ENCODE data around the gene AMBP.

The AMBP gene

DNA sequence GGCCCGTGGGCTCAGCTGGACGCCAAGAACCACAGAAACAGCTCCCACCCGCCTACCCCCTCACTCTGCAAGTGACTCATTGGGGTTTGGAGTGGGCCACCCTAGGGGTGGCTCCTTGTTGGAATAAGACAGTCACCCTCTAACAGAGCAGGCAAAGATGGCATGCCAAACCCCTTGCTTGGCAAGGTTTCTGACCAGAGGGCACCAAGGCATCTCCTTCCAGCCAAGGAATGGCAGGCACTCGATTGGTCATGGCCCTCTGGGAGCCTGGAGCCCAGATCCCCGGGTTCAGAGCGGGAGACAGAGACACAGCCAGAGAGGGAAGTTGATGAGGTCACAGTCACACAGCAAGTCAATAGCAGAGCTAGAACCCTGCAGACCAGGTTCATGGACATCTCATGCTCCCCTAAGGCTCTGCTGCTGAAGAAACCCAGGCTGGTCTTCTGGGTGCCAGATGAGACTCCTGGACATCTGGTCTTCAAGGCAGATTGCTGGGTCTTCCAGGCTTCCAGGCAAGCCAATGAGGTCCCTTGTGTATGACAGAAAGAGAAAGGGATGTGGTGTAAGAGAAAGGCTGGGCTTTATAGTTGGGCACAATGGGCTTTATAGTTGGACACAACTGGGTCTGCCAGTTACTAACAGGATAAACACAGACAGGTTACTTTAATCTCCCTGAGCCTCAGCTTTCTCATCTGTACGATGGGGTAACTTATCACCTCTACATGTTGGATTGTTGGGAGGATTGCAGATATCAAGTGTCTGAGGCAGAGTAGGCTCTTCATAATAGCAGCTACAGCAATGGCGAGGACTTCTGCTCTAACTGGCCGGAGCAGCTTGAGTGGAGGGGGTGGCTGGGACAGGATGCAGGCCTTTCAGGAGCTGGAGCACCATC, 44.3 kb upstream of the AMBP start:
- Histone ChIP-seq H3K4ac (ENCODE audit: low read depth in 1 of 2, low read length in 2 of 2) (no peak overlapping the region), H3K14ac (ENCODE audit: low read length in 2 of 2) (no peak overlapping the region), H2AK5ac (ENCODE audit: low read length, severe bottlenecking) (no peak overlapping the region), H3K79me1 (replicated peaks; ENCODE audit: low read length, poor library complexity, severe bottlenecking) (no peaks in the 10 kb centered on the region), H2BK5ac (ENCODE audit: low read depth, low read length, poor library complexity, severe bottlenecking) (no peak overlapping the region), H4K91ac (ENCODE audit: low read length) (no peak overlapping the region), H3K36me3 (ENCODE audit: control insufficient read depth in 1 of 2, insufficient read depth in 2 of 2, low read depth in 1 of 2, low read length in 2 of 2) (peaks cover 0 to 3% of the 10 kb centered on the region in 2 experiments), H3K4me1 (ENCODE audit: control insufficient read depth, insufficient read depth, low read depth, low read length) (peaks cover 3% of the 10 kb centered on the region), H3K4me3 (ENCODE audit: insufficient read depth in 1 of 2, low read depth in 1 of 2, low read length in 2 of 2) (no peak overlapping the region), H2BK15ac (ENCODE audit: low read depth, poor library complexity, severe bottlenecking) (no peak overlapping the region), H4K8ac (ENCODE audit: low read length) (no peak overlapping the region), H3K23ac (ENCODE audit: low read length in 2 of 2) (no peak overlapping the region), H3K27ac (ENCODE audit: low read length, poor library complexity, severe bottlenecking) (no peak overlapping the region), H3K9ac (ENCODE audit: low read length) (no peak overlapping the region), H3K9me3 (ENCODE audit: control insufficient read depth, low read length) (peaks cover 6% of the 10 kb centered on the region), H3K4me2 (ENCODE audit: low read length, poor library complexity, severe bottlenecking) (no peak overlapping the region), H2BK120ac (ENCODE audit: low read depth, low read length) (no peak overlapping the region), H3K27me3 (ENCODE audit: control insufficient read depth in 1 of 2, insufficient read depth in 1 of 2, low read length in 2 of 2) (peaks cover 24 to 57% of the 10 kb centered on the region in 2 experiments), H2AFZ (ENCODE audit: low read depth, low read length) (no peak overlapping the region), H2BK12ac (ENCODE audit: low read length in 2 of 2) (no peak overlapping the region), H3K18ac (ENCODE audit: low read depth in 1 of 2, low read length in 2 of 2) (no peak overlapping the region)
- 91% methylated on average over 9 of the region's 9 CpGs for WGBS
- DNase-seq: no peak

DNA sequence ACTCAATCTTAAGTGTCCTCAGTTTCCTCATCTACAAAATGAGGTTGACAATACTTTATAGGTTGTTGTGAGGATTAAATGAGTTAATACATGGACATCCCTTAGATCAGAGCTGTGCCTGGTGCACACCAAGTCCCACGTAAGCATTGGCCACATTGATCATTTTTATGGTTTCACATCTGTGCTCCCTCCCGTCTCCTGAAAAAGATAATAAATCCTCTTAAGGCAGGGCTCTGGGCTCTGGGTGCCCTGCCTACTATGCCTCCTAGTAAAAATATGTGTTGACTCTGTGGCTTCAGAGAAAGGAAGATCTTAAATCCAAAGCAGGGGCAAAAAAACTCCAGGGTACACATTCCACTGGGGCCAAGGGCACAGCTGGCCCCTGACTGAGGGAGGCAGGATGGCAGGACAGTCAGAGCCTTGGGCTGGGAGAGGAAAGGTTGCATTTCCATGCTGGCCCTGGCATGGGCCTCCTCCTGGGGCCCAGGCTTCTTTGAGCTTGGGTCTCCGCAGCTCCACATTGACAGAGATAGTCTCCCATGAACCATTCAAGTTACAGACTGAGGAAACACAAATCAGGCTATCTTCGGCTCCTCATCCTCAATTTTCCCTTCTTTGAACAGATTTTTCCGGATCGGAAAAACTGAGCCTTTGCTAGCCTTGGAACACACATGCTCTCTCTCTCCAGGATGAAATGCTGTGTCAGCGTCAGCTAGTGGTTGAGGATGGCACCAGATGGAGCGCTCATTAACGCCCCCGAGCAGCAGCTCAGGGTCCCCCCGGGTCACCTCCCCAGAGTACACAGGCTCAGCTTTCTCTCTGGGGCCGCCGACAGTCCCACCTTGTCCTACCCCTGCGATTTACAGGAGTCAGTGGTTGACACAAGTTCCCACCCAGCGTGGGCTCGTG, 43.4 kb upstream of the AMBP start:
- H3K79me1 ChIP-seq (replicated peaks; ENCODE audit: low read length, poor library complexity, severe bottlenecking): no peaks in the 10 kb centered on the region
- peaks cover 25 to 58% of the 10 kb centered on the region in 2 experiments for H3K27me3 ChIP-seq (ENCODE audit: control insufficient read depth in 1 of 2, insufficient read depth in 1 of 2, low read length in 2 of 2)
- no peaks in the 10 kb centered on the region for H3K9me3 ChIP-seq (ENCODE audit: control insufficient read depth, low read length)
- no peak overlapping the region for H2BK12ac ChIP-seq (ENCODE audit: low read length in 2 of 2)
- H4K8ac ChIP-seq (ENCODE audit: low read length): no peak overlapping the region
- no peak overlapping the region for H2AFZ ChIP-seq (ENCODE audit: low read depth, low read length)
- H3K4me1 ChIP-seq (ENCODE audit: control insufficient read depth, insufficient read depth, low read depth, low read length): peaks cover 3% of the 10 kb centered on the region
- H3K36me3 ChIP-seq (ENCODE audit: control insufficient read depth in 1 of 2, insufficient read depth in 2 of 2, low read depth in 1 of 2, low read length in 2 of 2): peaks cover 0 to 3% of the 10 kb centered on the region in 2 experiments
- H2BK120ac ChIP-seq (ENCODE audit: low read depth, low read length): no peak overlapping the region
- no peak overlapping the region for H3K4me2 ChIP-seq (ENCODE audit: low read length, poor library complexity, severe bottlenecking)
- H3K9ac ChIP-seq (ENCODE audit: low read length): no peak overlapping the region
- no peak overlapping the region for H3K23ac ChIP-seq (ENCODE audit: low read length in 2 of 2)
- no peak overlapping the region for H3K14ac ChIP-seq (ENCODE audit: low read length in 2 of 2)
- no peak for DNase-seq
- H3K27ac ChIP-seq (ENCODE audit: low read length, poor library complexity, severe bottlenecking): no peak overlapping the region
- H2AK5ac ChIP-seq (ENCODE audit: low read length, severe bottlenecking): no peak overlapping the region
- no peak overlapping the region for H3K4me3 ChIP-seq (ENCODE audit: insufficient read depth in 1 of 2, low read depth in 1 of 2, low read length in 2 of 2)
- no peak overlapping the region for H2BK15ac ChIP-seq (ENCODE audit: low read depth, poor library complexity, severe bottlenecking)
- no peak overlapping the region for H4K91ac ChIP-seq (ENCODE audit: low read length)
- WGBS: 89% methylated on average over 14 of the region's 16 CpGs
- no peak overlapping the region for H3K4ac ChIP-seq (ENCODE audit: low read depth in 1 of 2, low read length in 2 of 2)
- no peak overlapping the region for H3K18ac ChIP-seq (ENCODE audit: low read depth in 1 of 2, low read length in 2 of 2)
- H2BK5ac ChIP-seq (ENCODE audit: low read depth, low read length, poor library complexity, severe bottlenecking): no peak overlapping the region

DNA sequence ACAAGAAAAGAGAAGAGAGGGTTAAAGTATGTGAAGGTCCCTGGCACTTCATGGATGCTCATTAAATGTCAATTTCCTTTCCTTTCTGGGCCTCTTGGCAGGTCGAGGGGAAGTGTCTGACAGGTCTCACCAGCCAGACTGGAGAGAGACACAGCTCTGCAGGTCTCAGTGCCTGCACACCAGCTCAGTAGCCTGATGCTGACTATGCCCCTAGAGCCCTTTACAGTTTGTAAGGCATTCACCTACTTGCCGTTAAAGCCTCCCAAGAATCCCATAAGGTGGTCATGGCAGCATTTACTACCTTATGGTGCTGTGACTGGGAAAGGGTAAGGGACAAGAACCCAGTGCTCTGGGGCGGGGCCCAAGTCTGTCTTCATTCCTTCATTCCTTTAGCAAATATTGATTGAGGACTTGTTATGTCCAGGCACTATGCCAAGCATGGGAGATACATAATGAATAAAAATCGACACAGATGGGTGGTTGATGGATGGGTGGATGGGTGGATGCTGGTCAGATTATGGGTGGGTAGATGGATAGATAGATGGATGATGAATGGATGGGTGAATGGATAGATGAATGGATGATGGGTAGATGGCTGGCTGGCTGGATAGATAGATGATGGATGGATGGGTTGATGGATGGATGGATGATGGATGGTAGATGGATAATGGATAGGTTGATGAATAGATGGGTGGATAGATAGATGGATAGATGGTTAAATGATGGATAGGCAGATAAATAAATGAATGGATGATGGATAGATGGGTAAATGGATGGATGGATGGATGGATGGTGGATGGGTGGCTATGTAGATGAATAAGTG, 42.3 kb upstream of the AMBP start:
- Histone ChIP-seq H3K27me3 (ENCODE audit: control insufficient read depth in 1 of 2, insufficient read depth in 1 of 2, low read length in 2 of 2) (peaks cover 32 to 69% of the 10 kb centered on the region in 2 experiments), H3K4me2 (ENCODE audit: low read length, poor library complexity, severe bottlenecking) (no peak overlapping the region), H3K4me1 (ENCODE audit: control insufficient read depth, insufficient read depth, low read depth, low read length) (peaks cover 3% of the 10 kb centered on the region), H3K9me3 (ENCODE audit: control insufficient read depth, low read length) (no peaks in the 10 kb centered on the region), H2BK12ac (ENCODE audit: low read length in 2 of 2) (no peak overlapping the region), H3K36me3 (ENCODE audit: control insufficient read depth in 1 of 2, insufficient read depth in 2 of 2, low read depth in 1 of 2, low read length in 2 of 2) (peaks cover 0 to 6% of the 10 kb centered on the region in 2 experiments), H2BK15ac (ENCODE audit: low read depth, poor library complexity, severe bottlenecking) (no peak overlapping the region), H2AFZ (ENCODE audit: low read depth, low read length) (no peak overlapping the region), H3K4me3 (ENCODE audit: insufficient read depth in 1 of 2, low read depth in 1 of 2, low read length in 2 of 2) (no peak overlapping the region), H3K27ac (ENCODE audit: low read length, poor library complexity, severe bottlenecking) (no peak overlapping the region), H2AK5ac (ENCODE audit: low read length, severe bottlenecking) (no peak overlapping the region), H2BK5ac (ENCODE audit: low read depth, low read length, poor library complexity, severe bottlenecking) (no peak overlapping the region), H3K18ac (ENCODE audit: low read depth in 1 of 2, low read length in 2 of 2) (no peak overlapping the region), H3K9ac (ENCODE audit: low read length) (no peak overlapping the region), H3K4ac (ENCODE audit: low read depth in 1 of 2, low read length in 2 of 2) (no peak overlapping the region), H4K8ac (ENCODE audit: low read length) (no peak overlapping the region), H3K79me1 (replicated peaks; ENCODE audit: low read length, poor library complexity, severe bottlenecking) (no peaks in the 10 kb centered on the region), H3K14ac (ENCODE audit: low read length in 2 of 2) (no peak overlapping the region), H2BK120ac (ENCODE audit: low read depth, low read length) (no peak overlapping the region), H3K23ac (ENCODE audit: low read length in 2 of 2) (no peak overlapping the region), H4K91ac (ENCODE audit: low read length) (no peak overlapping the region)
- no peak for DNase-seq
- 62% methylated on average over 4 of the region's 4 CpGs for WGBS
